Measurements from ENCODE around the gene PCDH1. TPM values are rescaled to one million over a fixed set of nuclear protein-coding genes. Genes with fewer than 3 reads are reported as not detected.

PCDH1 gene
- total and polyA plus RNA-seq, 2 donors (not counting 3 experiments of a cell fraction or from before 2014, with no cell fraction given) = 113 to 136 TPM

- no peaks in the 10 kb centered on the region for H3K27me3 ChIP-seq (ENCODE audit: control insufficient read depth in 2 of 2, insufficient read depth in 2 of 2, low read length in 2 of 2)
- H3K36me3 ChIP-seq (ENCODE audit: control insufficient read depth in 2 of 2, extremely low read depth in 1 of 2, insufficient read depth in 2 of 2, low read length in 2 of 2) = peaks cover 35 to 56% of the 10 kb centered on the region in 2 experiments
- H3K4me1 ChIP-seq (ENCODE audit: control insufficient read depth, extremely low read depth, insufficient read depth, low read length) = peaks cover 19% of the 10 kb centered on the region
- no peak overlapping the region for H3K4me2 ChIP-seq (ENCODE audit: insufficient read depth, low read length)
- TF ChIP-seq FOS (IDR thresholded peaks at IDR 0.05; ENCODE audit: borderline replicate concordance, insufficient read depth, low read length) = no peak
- TF ChIP-seq CTCF (IDR thresholded peaks at IDR 0.05; ENCODE audit: extremely low read depth in 1 of 2, insufficient read depth in 1 of 2, low read depth in 1 of 2, low read length in 2 of 2) = no peak
- TF ChIP-seq MYC (IDR thresholded peaks at IDR 0.05; ENCODE audit: low read depth, low read length) = no peak
- no peak for TF ChIP-seq POLR2A (IDR thresholded peaks at IDR 0.05; ENCODE audit: low read depth, low read length)
- no peak for TF ChIP-seq JUN (IDR thresholded peaks at IDR 0.05; ENCODE audit: borderline replicate concordance, insufficient read depth, insufficient read length, low read depth)
- TF ChIP-seq GATA2 (IDR thresholded peaks at IDR 0.05; ENCODE audit: insufficient read depth, insufficient read length, low read depth, low read length) = no peak
- TF ChIP-seq EZH2 (IDR thresholded peaks at IDR 0.05; ENCODE audit: borderline replicate concordance, low read depth, low read length, severe bottlenecking) = no peak
- TF ChIP-seq POLR2AphosphoS5 (IDR thresholded peaks at IDR 0.05; ENCODE audit: insufficient read depth, low read depth, low read length) = no peak
- TF ChIP-seq MAX (IDR thresholded peaks at IDR 0.05; ENCODE audit: insufficient read depth, insufficient read length) = no peak
- no TSS peak for BruUV-seq (replicated peaks)
- H3K9ac ChIP-seq (replicated peaks; ENCODE audit: extremely low read depth, insufficient read depth, low read length) = no peak overlapping the region
- no peak for FAIRE-seq
- peaks cover 69% of the 10 kb centered on the region for H3K79me2 ChIP-seq (ENCODE audit: control insufficient read depth, insufficient read depth, low read length)
- no peak overlapping the region for H2AFZ ChIP-seq (ENCODE audit: low read depth, low read length)
- intact Hi-C loops (cut with micrococcal nuclease) = no loop called here
- no peak overlapping the region for H3K4me3 ChIP-seq (replicated peaks in 1 of 3; ENCODE audit: insufficient read depth in 1 of 3, low read depth in 1 of 3, low read length in 3 of 3)
- CTCF ChIA-PET = interaction anchor here (2.7 kb wide), 1 partner anchor 11 kb away, joined by 13 read pairs; the partner anchor contains the start of gene PCDH1
- no peak for DNase-seq (ENCODE audit: low read depth, low spot score)
- H3K9me3 ChIP-seq (replicated peaks; ENCODE audit: control insufficient read depth, insufficient read depth, low read length) = no peaks in the 10 kb centered on the region
- POLR2A ChIA-PET = no interaction called here
- H4K20me1 ChIP-seq (replicated peaks; ENCODE audit: control insufficient read depth, extremely low read depth, insufficient read depth, low read length) = no peaks in the 10 kb centered on the region
- H3K9me1 ChIP-seq (replicated peaks; ENCODE audit: control insufficient read depth, extremely low read depth, insufficient read depth, low read length) = no peaks in the 10 kb centered on the region
- H3K27ac ChIP-seq (ENCODE audit: insufficient read depth, low read depth, low read length) = no peak overlapping the region
- dilution Hi-C loops (cut with MboI; ENCODE audit: extremely low pct_ligation_motif_present, low sequenced_read_pairs) = no loop called here
Measured at GRCh38 chr5:141867651-141868050, 10.6 kb downstream of the PCDH1 start.
